Left cardiac atrium (tissue), 4 donors: ENCODE measurements around the gene COX11. TPM values are rescaled to one million over a fixed set of nuclear protein-coding genes. Genes with fewer than 3 reads are reported as not detected.

Source experiments
- ATAC-seq, 2 donors: fragments of 200-7000 bp; cut with Tn5 transposase; one replicate each; pipeline ENCODE4 v1.9.1; 2020; ENCODE audit warnings: mild to moderate bottlenecking in 2 of 2, moderate library complexity in 2 of 2
- DNase-seq: peaks from one replicate; pipeline ENCODE4 v3.0.0-alpha.2; 2020
- intact Hi-C, 2 donors: fragments of 100-400 bp; cut with DNase I; formaldehyde crosslinking; loops; one replicate each; pipeline versions ENCODE4 v1.14.1 to v1.15.1; 2022 to 2023
- total RNA-seq, 2 donors: library from RNA; stranded (reverse); fragmentation: NEBNext Ultra II Directional; extraction: Animal tissue kit (Norgen Biotek cat#: 25700); gene quantifications; one replicate each; pipeline ENCODE4 v1.2.1, GENCODE V29; 2021
- donor health status: DM: no; HTN: yes; CAD: no.
- donor health status: DM: no; HTN: yes; CAD: no; lungs with severe emphysema.
- donor health status: DM: yes; HTN: yes; CAD: no.
- donor health status: Dilated cardiomyopathy.

The COX11 gene
- total RNA-seq, 2 donors from 2014 or later: 45.4 to 64.2 TPM

DNA sequence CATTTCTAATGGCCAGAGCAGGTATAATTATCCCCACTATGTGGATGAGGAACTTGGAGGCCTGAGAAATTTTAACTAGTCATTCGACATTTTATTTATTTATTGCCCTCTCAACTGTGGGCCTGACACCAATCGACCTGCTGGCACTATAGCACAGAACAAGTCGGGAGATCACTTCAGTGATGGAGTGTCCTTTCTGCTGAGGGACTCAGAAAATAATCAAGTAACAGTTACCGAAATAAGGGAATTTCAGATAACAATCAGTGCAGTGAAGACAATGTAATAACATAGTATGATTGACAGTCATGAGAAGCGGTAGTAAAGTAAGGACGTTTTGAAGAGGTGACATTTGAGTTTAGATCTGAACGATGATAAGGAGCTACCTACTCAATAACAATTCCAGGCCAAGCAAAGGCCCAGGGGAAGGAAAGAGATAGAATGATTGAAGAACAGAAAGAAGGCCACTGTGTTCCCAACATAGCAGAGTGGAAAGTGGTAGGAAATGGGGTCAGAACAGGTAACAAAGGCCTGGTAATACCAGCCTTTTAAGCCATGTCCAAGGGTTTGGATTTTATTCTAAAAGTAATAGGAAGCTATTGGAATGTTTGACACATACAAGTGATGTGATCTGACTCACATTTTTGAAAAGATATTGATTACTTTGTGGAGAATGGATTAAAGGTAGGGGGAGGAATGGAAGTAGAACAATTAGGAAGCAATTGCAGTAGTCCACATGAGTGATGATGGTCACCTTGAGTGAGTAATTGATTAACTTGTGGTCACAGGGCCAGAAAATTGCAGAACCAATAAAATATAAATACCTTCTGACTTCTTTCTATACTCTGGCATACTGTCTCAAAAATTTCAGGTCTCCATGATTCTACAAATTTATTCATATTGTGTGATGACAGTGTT is 1.5 kb upstream of the COX11 start:
- intact Hi-C loops: no loop called here
- no peak for DNase-seq
- no peak for ATAC-seq

DNA sequence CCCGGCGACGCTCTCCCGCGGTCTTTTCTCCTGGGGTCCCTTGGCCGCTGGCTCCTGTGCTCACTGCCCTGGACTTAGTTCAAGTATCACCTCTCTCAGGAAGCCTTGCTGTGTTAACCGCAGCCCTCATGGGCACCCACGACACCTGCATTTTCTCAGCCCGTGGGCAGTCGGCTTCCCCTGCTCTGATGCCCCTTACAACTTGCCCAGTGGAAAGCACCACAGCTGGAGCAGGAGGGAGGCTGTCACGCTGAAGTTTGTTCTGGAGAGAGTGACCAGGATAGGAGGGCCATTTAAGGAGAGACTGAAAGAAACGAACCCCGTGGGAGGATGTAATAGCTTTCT is 506 bp upstream of the COX11 start:
- ATAC-seq (peak; percentile 63 to 68), DNase-seq (no peak)
- intact Hi-C loops: no loop called here

DNA sequence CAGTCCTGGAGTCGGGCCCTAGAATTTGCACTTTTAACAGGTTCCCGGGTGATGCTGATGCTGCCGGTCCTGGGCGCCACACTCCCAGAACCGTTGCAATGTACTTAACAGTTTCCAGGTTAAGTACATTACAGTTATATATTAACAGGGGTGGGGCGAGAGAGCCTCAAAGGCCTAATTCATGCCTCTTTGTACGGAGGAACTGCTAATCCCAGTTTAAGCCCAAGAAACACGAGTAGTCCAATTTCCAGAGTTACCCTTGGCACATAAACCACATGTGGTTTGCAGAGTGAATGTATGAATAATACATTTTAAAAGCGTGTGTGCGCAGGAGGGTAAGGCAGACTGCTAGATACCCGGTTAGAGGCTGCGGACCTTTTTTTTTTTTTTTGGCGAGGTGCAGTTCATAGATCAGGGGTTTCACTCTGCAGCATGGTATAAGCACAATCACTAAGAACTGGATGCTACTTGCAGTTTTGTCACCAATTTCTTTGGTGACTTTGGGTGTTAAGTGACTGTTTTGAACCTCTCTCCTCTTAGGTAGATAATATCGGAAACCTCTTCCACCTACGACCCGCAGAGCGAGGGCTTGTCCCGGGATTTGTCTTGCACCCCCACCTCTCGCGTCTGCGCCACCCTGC is 713 bp downstream of the COX11 start:
- ATAC-seq (peak; percentile 1 to 10), DNase-seq (no peak)
- intact Hi-C loops: no loop called here

DNA sequence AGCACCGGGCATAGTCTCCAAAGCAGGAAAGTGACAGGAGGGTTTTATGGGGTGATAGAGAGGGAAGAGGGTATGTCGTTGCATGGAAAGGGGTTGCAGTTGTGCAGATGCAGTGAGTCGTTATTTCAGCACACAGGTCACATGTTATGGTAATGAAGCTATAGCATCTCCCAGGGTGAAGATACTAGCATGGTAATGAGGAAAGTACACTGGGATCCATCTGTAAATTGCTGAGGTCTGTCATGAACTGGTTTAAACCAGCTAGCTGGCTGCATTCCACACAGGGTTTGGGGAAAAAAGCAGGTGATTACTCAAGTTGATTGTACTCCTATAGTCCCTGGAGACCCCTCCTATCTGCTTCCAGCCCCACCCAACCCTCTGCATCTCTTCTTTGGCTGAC is 11.7 kb downstream of the COX11 start:
- intact Hi-C loops: no loop called here
- DNase-seq (no peak), ATAC-seq (no peak)

DNA sequence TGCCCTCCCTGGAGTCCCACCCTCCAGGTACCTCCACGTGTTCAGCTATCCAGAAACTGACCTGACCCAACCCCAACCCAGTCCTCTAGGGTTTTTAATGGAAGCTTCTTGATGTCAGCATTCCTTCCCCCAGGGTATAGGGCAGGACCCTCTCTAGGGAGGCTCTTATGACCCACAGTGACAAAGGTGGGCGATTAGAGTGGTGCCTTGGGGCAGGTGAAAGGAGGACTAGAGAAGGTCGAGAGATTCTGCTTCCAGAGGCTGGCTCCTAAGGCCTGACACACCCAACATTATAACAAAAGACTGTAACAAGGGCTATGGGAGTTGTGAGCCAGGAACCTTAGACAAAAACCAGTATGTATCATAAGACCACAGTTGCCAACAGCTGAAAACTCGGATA is 17.2 kb downstream of the COX11 start:
- DNase-seq (no peak), ATAC-seq (no peak)
- intact Hi-C loops: no loop called here

DNA sequence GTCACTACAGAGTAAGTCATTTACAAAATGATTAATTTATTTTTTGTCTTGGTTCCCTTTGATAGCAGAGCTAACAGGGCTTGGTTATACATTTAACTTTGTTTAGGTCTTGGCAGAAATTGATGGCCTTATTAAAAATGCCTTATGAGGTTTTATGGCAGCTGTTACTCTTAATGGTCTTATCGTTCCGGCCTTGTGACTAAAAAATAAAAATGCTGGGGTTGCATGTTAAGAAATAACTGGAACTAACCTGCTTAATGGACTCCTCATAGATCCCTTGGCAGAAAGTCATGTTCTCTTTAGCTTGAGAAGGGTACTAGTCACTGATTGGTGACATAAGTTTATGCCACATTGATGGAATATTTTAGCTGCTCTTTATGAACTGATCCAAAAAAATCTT is 18.3 kb downstream of the COX11 start:
- intact Hi-C loops: no loop called here
- no peak for DNase-seq
- no peak for ATAC-seq

DNA sequence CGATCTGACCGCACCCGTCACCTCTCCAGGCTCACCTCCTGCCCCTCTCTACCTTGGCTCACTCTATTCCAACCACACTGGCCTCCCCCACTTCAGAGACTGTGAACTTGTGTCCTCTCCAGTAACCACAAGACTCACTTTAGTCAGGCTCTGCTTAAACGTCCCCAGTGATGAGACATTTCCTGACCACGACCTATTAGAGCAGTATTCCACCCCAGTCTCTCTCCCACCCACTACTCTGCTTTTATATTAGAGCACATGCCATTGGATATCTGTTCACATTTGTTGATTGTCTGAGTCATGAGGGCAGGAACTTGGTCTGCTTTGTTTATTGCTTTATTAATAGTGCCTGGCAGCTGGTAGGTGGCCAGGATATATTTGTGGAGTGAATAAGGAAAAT is 20.1 kb downstream of the COX11 start:
- ATAC-seq (no peak), DNase-seq (no peak)
- intact Hi-C loops: no loop called here

DNA sequence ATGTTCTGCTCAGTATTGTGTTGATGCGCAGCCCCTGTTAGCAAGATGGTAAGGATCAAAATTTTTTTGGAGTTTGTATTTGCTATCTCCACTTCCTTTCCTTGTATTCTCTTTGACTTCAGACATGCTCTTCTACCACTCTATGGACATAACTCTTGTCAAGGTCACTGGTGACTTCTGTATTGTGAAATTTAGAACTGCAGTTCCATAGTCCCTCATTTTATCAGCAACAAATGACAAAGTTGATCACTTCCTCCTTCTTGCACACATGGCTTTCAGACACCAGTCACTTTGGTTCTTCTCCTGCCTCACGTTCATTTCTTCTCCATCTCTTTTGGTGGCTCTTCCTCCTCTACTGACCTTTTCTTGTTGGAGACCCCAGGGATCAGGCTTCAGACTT is 21.1 kb downstream of the COX11 start:
- DNase-seq (no peak), ATAC-seq (no peak)
- intact Hi-C loops: no loop called here

DNA sequence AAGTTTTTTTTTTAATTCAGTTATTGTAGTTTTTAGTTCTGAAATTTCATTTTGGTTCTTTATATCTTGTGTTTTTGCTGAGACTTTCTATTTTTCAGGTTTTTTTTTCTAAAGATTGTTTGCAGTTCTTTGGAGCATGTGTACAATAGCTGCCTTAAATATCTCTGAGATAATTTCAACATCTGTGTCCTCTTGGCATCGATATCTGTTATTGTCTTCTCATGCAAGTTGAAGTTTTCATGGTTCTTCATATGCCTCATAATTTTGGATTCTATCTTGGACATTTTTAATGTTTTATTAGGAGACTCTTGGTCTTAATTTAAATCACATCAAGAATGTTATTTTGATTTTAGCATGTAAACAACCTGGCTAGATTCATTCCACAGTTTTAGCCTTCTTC is 22.8 kb downstream of the COX11 start:
- no peak for DNase-seq
- intact Hi-C loops: no loop called here
- ATAC-seq: no peak

DNA sequence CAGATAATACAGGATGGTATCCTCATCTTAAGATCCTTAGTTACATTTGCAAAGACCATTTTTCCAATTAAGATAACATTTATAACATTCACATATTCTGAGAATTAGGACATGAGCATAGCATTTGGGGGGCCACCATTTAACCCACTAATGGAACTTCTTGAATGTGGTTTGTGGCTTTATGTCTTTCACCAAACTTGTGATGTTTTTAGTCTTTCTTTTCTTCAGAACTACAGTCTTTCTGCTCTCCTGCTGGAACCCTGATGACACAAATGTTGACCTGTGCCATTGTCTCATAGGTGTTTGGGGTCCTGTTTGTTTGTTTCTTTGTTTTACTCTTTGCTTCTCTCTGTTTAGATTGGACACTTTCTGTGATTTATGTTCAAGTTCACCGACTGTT is 23.2 kb downstream of the COX11 start:
- DNase-seq: no peak
- intact Hi-C loops: no loop called here
- no peak for ATAC-seq

DNA sequence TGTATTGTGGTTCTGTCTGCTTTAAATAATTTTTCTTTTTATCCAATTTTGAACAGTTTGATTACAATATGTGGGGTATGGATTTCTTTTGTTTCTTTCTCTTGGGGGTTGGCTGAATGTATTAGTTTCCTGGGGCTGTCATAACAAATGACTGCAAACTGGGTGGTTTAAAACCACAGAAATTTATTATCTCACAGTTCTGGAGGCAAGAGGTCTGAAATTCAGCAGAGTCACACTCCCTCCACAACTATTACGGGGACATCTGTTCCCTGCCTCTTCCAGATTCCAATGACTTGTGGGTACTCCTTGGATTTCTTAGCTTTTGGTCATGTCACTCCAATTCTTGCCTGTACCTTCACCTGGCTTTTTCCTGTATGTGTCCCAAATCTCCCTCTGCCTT is 23.7 kb downstream of the COX11 start:
- DNase-seq: no peak
- no peak for ATAC-seq
- intact Hi-C loops: no loop called here

DNA sequence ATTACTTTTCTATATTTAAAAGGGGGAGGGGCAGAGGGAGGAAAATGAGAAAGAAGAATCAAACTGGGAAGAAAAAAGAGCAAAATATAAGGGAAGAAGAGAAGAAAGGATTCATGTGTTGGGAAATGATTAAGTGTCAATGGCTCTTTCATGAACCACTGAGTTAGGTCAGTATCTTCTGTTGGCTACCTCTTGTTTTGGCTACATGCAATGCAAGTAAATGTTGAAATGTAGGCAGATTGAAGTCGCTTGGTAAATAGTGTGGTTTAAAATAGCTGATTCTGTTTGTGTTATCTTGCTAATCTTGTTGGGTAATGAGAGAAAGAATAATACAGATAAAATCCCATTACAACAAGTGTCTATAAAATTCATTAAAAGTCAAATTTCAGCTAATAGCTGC is 27.2 kb downstream of the COX11 start:
- intact Hi-C loops: no loop called here

DNA sequence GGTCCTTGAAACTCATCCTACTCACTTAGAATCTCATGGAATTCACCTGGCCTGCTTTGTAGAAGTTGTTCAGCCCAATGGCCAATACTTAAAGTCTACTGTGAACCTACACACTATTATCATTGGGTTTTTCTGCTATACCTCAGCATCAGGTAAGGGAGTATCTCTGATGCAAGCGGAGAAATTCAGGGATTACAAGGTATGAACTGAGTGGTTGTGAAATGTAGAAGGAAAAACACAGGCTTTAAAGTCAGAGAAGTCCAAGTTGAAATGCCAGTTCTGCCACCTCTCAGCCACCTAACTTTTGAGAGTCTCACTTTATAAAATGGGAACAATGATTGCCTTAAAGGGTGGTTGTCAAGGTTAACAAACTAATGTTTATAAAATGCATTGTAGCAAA is 31.0 kb downstream of the COX11 start:
- no peak for DNase-seq
- intact Hi-C loops: no loop called here

More for the DNA sequence above, 27.2 kb downstream of the COX11 start:
- no peak for ATAC-seq
- no peak for DNase-seq

DNA sequence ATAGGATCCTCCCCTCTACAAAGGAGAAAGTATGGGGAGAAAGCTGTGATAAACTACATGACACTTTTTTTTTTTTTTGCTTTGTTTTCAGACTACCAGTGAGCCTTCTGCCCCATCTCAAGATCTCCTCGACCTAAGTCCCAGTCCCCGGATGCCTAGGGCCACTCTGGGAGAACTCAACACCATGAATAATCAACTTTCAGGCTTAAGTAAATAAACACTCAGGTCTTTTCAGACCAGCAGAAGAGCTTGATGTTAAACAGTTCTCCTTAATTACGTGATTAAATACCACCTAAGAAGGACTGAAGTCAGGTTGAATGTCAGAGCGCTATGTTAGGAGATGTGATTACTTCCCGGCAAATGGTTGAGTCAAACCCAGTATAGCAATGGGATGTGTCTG is 31.4 kb downstream of the COX11 start:
- intact Hi-C loops: no loop called here
- ATAC-seq (no peak), DNase-seq (no peak)

More for the DNA sequence above, 31.0 kb downstream of the COX11 start:
- ATAC-seq: no peak

DNA sequence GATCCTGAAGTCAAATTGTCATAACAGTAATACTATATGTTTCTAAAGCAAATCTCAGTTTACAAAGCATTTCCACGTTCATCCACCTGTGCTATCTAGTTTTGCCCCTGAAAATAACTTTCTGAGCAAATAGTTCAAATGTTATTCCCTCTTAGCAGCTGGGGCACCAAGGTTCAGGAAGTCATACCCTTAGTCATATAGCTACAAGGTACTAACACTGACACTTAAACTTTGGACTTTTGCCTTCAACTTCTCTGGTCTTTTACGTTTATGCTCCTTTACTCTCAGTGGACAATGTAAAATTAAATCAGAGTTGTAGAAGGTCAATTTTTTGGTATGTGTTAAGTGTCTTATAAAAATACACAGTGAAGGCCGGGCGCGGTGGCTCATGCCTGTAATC is 33.0 kb downstream of the COX11 start:
- ATAC-seq (no peak), DNase-seq (no peak)

DNA sequence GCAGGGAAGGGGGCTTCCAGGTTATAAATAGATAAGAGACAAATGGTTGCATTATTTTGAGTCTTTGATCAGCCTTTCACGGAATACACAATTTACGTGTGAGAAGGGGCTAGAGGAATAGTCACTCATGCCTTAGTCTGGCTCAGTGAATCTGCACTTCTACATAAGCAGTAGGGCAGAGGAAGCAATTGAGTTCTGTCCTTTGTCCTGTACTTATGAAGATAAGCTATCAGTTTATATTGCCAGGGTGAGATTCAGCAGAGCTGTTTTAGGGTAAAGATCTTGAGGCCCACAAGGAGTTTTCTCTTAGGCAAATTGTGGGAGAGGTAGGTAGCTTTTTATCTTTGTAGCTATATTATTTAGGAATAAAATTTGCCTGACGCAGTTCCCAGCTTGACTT is 34.5 kb downstream of the COX11 start:
- no peak for ATAC-seq
- intact Hi-C loops: no loop called here
- no peak for DNase-seq

More for the DNA sequence above, 33.0 kb downstream of the COX11 start:
- intact Hi-C loops: no loop called here

DNA sequence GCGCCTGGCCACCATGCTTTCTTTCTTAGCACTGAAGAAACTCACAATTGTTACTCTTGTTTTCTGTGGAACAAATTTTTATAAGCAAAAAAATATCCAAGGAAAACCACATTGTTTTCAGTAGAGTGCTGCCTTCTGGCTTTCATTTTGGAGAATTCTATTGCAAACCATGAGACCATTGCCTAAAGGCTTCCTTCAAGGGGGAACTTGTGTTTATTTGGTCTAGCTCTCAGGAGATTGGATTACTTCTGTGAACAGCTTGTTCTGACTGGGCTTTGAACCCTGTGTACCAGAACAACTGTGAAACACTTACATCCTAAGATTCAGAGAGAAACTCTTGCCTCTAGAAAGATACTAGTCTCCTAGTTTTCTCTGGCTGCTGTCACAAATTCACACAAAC is 35.7 kb downstream of the COX11 start:
- ATAC-seq (no peak), DNase-seq (no peak)
- intact Hi-C loops: no loop called here

DNA sequence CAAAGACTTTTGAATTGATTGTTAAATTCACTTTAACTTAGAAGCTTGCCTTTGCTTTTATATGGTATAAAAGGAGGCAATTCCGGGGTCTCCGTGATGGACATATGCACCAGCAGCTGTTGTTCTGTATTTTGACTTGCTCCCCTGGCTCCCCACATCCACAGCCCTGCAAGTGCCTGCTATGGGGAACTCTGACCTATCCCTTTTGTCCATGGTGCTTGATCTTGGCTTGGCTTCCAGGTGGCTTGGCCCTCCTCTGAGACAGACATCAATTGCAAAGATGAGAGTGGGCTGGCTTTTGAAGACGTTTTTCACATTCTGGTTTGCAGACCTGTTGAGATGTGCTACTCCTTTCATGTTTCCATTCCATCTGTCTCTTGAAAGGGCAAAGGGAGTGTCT is 40.9 kb downstream of the COX11 start:
- ATAC-seq: no peak
- DNase-seq: no peak
- intact Hi-C loops: no loop called here

DNA sequence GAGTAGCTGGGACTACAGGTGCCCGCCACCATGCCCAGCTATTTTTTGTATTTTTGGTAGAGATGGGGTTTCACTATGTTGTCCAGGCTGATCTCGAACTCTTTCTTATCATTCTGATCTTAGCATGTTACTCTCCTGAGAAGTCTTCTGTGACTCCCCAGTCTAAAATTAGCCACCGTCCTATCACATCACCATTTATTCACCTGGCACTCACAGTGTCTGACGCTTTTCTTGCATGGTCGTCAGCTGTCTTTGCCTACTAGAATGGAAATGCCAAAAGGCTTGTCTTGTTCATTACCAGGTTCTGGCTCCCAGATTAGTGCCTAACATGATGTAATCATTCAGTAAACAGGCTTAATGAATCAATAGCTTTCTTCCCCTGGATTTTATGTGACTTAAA is 44.0 kb downstream of the COX11 start:
- DNase-seq (no peak), ATAC-seq (no peak)
- intact Hi-C loops: no loop called here

DNA sequence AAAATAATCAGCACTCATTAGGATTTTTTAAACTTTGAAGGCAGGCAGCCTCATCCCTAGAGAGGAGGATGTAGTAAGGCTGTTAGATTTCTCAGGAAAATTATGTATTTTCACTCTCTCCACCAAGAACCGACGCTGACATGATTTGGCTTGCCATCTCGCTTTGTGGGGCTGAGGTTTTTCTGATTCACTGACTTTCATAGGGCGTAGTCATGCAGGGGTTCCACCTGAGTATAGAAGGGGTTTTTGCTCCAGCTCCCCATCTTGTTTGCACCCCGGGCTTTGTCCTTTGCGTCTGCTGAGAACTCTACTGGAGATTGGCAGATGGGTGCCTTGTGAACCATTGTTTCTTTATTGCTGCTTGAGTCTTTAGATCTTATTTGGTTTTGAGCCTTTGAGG is 47.6 kb downstream of the COX11 start:
- intact Hi-C loops: no loop called here
- DNase-seq (no peak), ATAC-seq (no peak)

DNA sequence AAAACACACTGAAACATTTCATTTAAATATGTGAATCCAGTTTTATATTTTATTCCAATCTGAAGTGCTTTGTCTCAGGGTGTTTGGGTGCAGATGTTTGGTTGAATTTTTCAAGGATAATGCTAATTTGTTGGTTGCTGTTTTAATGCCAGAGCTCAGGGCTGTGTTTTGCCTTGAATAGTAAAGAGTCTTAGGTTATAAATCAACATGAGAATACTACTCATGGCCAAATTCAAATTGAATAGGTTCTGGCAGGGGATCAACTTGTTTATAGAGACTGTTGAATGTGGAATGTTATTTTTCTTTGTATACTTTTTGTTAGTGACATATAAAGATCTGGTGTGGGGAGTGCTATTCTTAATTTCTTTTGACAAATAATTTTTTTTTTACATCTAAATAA is 49.0 kb downstream of the COX11 start:
- intact Hi-C loops: no loop called here
- ATAC-seq (no peak), DNase-seq (no peak)
